Inflammatory macrophage (primary cell): Measurements from ENCODE around the gene EID2.

Source experiments
- DNase-seq, 2 donors: peaks; one replicate each; pipeline ENCODE4 v3.0.0-alpha.2; 2020 to 2022
- total RNA-seq, 18 experiments: gene quantifications; one replicate each; lab custom pipeline; 2026; ENCODE audit warnings: mixed read lengths in 6 of 18, inconsistent platforms in 2 of 18; lab: John Stamatoyannopoulos, UW

EID2 gene
- 2.7 to 10.5 (median 6.6) reads per million in 18 experiments for total RNA-seq

GRCh38 chr19:39539518-39540332, at the start of gene EID2:
TSS of gene EID2 (minus strand) at chr19:39540161. CDS start at chr19:39540079, 82 bp downstream.
- DNase-seq: peak; percentile 95 to 98

GRCh38 chr19:39588066-39588465, 48.1 kb upstream of the EID2 start:
- DNase-seq: no peak

- DNase-seq: no peak
Measured at GRCh38 chr19:39587496-39587895, 47.5 kb upstream of the EID2 start.

GRCh38 chr19:39582891-39583625, 43.1 kb upstream of the EID2 start:
- no peak for DNase-seq

DNA sequence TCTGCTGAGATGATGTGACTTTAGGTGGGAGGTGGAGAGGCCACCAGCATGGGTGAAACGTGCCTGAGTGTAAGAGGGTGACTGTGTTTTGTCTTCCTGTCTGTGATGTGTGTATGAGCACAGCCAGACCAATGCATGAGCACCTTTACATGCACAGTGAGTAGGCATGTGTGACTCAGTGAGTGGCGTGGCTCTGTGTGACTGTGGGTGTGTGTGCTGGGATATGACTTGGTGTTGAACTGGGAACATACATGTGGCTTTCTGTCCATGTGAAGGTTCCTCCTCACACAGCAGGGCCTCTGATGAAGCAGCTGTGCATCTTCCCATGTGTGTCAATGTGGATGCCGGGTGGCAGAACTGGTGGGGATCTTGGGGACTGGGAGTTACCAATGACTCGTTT, 42.5 kb upstream of the EID2 start:
- no peak for DNase-seq

DNA sequence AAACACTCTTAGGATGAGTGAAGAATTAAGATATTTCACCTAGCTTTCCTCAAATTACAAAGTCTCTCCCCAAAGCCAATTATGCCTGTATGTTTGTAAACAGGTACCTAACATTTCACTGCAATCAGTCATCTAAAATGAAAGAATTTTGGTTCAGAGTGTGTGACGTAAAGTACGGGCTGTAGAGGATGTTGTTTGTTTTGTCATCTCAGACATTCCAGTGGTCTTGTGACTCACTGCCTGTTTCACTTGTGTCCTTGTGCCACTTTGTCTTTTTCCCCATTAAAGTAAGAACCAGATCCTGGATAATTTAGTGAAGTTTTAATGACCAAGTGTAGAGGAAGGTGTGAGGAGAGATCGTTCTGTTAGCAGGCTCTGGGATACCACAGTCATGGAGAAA, 28.6 kb upstream of the EID2 start:
- DNase-seq: no peak

DNA sequence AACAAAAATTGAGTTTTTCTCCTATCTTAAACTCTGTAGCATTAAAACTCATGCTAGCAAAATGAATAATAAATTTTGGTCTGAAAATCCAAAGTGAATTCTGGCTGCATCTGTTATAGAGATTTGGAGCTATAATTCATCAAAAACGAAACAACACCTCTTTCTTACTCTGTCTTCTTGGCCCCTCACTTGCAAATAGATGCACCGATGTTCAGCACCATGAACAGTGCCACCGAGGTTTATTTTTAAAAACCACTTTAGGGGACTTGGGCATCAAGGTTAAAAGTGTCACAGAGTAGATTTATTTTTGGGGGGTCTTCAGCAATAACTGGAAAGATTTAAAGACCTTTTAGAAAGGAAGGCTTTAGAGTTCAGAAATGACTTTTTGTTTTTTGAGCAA, 26.1 kb upstream of the EID2 start:
- DNase-seq: no peak

- DNase-seq: no peak
Measured at GRCh38 chr19:39563408-39563807, 23.4 kb upstream of the EID2 start.

DNA sequence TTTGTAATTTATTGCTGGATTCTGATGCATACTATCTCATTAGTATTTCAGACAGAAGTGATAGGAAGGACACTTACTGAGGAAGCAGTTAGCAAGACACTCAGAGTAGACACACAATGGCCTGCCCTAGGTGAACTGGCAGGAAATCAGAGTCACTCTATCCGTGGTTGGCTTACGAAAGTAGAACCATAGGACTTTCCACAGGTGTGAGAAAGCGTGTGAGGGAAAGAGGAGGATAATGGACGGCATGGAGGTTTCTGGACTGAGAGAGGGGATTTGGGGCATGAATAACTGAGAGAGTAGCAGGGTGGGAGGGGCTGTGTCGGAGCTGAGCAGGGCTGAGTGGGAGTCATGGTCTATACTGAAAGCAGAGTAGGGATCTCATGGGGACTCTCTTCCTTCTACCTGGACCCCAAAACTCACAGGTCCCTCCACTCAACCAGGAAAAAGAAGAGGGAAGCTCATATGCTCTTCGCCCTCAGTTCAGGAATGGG, 18.7 kb upstream of the EID2 start:
- DNase-seq: no peak

- DNase-seq: peak; percentile 25 to 37
Measured at GRCh38 chr19:39557811-39558623, 18.1 kb upstream of the EID2 start.

DNA sequence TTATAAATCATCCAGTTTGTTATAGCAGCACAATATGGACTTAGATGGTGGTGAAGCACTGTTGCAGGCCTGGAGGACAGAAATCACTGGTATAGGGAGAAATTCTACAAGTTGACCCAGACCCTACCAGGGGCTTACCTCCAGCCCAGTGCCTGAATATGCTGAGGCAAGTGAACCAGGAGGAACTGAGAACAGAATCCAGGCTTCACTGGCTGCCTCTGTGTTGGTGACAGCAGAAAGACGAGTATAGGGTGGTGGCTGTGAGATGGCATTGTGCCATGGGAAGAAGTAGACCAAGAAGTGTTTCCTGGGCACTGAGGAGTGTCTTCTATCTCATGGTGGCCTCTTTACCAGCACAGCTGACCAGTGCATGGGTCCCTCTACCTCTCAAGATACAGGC, 15.9 kb upstream of the EID2 start:
- no peak for DNase-seq

DNA sequence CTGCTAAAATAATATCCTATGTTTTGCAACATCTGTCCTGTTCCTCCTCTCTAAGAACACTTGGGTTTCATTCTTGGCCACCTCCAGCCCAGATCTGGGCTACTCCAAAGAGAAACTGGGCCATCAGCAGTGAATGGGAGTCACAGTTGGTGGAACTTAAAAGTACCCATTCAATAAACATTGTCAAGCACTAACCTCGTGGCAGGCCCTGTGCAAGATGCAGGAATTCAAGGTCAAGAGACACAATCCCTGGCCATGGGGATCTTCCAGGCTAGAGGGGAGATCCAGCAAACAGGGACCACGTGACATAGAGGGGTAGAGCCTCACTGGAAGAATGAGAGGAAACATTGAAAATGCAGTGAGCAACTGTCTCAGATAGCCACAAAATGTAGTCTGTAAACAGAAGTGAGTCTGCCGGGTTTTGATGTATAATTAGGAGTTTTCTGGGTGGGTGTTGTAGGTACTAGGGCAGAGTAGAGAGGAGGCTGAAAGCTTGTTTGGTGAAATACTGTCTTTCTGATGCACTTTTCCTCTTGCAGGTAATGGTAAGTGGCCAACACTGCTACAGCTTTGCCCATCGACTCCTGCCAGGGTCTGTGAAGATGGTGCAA, 14.8 kb upstream of the EID2 start:
- DNase-seq: no peak

DNA sequence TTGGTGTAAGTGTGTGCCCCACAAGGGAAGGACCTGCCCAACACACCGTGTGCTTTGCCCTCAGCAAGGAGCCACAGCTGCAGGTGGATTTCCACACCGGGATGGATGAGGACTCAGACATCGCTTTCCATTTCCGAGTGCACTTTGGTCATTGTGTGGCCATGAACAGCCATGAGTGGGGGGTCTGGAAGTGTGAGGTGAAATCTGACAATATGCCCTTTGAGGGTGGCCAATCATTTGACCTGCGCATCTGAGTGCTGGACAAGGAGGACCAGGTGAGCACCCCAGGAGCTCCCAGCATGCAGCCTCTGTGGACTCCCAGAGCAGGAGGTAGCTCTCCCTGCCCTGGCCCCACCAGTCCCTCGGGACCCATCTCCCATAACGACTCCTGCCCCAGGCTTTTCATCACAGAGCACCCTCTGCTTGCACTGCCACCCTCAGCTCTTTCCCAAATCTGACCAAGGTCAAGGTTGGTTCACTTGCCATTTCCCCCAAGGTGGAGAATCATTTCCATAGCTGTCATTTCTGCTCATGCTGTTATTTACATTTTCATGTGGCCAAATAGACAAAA, 13.2 kb upstream of the EID2 start:
- DNase-seq: no peak

- DNase-seq: no peak
Measured at GRCh38 chr19:39550197-39550596, 10.2 kb upstream of the EID2 start.

DNA sequence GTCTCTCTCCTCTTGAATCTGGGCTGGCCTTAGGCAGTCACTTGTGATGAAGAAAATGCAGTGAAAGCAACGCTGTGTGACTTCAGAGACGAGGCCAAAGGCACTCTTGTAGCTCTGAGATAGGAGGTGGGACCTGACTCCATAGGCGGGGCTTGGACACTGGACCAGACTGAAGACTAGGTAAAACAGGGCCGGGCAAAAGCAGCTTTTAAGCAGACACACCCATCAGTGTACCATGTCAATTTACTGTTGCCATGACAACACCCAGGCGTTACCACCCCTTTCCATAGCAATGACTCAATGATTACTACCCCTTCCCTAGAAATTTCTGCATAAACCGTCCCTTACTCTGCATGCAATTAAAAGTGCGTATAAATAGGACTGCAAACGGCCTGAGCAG, 6.6 kb upstream of the EID2 start:
- no peak for DNase-seq

DNA sequence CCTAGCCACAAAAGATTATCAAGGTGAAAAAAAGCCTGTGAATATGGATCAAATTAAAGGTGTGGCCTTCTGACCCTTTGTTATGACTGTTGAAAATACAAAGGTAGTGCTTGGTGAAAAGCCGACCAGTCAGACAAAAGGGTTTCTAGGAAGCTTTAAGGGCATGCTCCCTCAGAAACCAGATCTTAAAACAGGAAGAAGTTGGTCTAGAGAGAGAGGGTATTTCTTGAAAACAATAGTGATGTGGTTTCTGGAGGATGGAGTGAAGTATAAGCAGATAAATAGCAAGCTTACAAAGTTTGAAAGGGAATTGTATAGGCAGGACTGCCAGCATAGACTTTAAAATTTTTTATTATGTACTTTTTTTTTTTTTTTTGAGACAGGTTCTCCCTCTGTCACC, 5.0 kb upstream of the EID2 start:
- DNase-seq: no peak

GRCh38 chr19:39544226-39544903, 4.4 kb upstream of the EID2 start:
- no peak for DNase-seq

DNA sequence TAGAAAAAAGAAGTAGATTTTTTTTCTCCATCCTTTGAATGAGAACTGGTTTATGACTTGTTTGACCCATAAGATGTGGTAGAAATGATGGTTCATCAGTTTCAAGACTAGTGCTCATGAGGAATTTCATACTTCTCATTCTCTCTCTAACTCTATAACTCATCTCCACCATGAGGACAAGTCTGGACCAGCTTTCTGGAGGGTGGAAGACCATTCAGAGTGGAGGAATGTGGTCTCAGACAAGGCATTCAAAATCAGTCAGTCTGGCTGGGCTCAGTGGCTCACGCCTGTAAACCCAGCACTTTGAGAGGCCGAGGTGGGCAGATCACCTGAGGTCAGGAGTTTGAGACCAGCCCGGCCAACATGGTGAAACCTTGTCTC, 3.5 kb upstream of the EID2 start:
- no peak for DNase-seq

- DNase-seq: no peak
Measured at GRCh38 chr19:39542206-39542605, 2.2 kb upstream of the EID2 start.

DNA sequence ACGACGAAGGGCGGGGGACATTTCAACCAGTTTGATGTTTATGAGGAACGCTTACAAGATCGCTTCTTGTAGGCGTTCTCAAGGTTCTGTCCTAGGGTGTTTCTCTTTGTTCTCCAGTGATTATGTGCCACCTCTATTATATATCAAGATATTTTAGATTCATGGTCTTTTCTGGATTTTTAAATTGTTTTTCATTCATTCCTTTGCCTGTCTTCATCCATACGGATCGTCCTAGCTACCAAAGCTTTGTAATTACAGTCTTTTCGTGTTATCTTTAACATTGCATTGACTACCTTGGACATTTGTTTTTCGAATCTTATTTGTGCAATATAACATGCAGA, 342 bp upstream of the EID2 start:
- no peak for DNase-seq

DNA sequence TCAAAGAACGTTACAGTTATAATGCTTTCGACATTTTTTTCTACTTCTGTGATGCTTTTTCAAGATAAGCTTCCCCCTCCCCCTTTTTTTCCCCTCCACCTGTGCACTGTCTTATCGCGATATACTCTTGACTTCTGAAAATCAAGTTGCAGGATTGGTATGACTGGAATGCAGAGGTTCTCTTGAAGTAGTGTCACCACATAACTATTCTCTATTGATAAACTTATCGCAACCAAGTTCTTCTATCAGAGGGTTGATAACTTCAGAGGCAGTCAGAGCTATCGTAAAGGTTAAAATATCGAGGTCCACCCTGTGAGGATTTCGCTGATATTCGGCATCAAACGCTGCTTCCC, 820 bp downstream of the EID2 start:
- no peak for DNase-seq

- DNase-seq: no peak
Measured at GRCh38 chr19:39533791-39534190, 6.2 kb downstream of the EID2 start.
